HL-60 (cell line): Measurements from ENCODE around the gene FGGY.

Experiments used
- CTCF ChIP-seq: IDR thresholded peaks from one replicate; pipeline ENCODE4 v1.5.1; 2011; ENCODE audit warnings: low read length, control low read depth, inconsistent platforms; ENCODE audit not compliant: insufficient read depth
- POLR2AphosphoS5 ChIP-seq: IDR thresholded peaks from 2 replicates; pipeline ENCODE4 v1.6.1; 2012; ENCODE audit warnings: low read depth
- REST ChIP-seq: IDR thresholded peaks from 2 replicates; pipeline ENCODE4 v1.6.1; 2012; ENCODE audit warnings: low read depth; ENCODE audit not compliant: insufficient replicate concordance
- SPI1 ChIP-seq: IDR thresholded peaks from 2 replicates; pipeline ENCODE4 v1.6.1; 2012; ENCODE audit warnings: low read depth, mild to moderate bottlenecking, borderline replicate concordance

GRCh38 chr1:59346429-59346828 lies 49.5 kb downstream of the FGGY start:
- no peak for TF ChIP-seq CTCF
- TF ChIP-seq POLR2AphosphoS5 = no peak
- no peak for TF ChIP-seq REST
- TF ChIP-seq SPI1 = no peak
